ENCODE measurements around the gene NFE2L2. TPM values are rescaled to one million over a fixed set of nuclear protein-coding genes. Genes with fewer than 3 reads are reported as not detected.

Gene NFE2L2
- total RNA-seq, 6 experiments from 2014 or later = 27.9 to 83.6 (median 35.6) TPM

GRCh38 chr2:177264209-177264692, 276 bp downstream of the NFE2L2 start:
- ATAC-seq (peak in 3 of 4 donors; percentile 0 to 8 (median 6)), DNase-seq (peak in 1 of 3 donors; percentile 78)
- no peaks in the 10 kb centered on the region for H3K27me3 ChIP-seq
- H3K4me1 ChIP-seq = peaks cover 0 to 43% (median 14%) of the 10 kb centered on the region in 4 donors
- H3K4me3 ChIP-seq = peak overlapping the region; percentile 72 to 90 (median 82)
- WGBS (ENCODE audit: insufficient coverage, low coverage, low lambda C conversion rate, missing lambda C conversion rate) = 0% methylated on average over 6 of the region's 61 CpGs
- H3K27ac ChIP-seq = peak overlapping the region; percentile 98 to 100 (median 100)
- no peak for TF ChIP-seq POLR2A (IDR thresholded peaks at IDR 0.05)
- TF ChIP-seq CTCF (IDR thresholded peaks at IDR 0.05) = no peak
- no peaks in the 10 kb centered on the region for H3K36me3 ChIP-seq
- H3K9me3 ChIP-seq = no peaks in the 10 kb centered on the region
- intact Hi-C loops (cut with DNase I) = loop anchor here in 1 of 2 donors (5.0 to 10.0 kb wide), 2 partner anchors 68 to 99 kb away; no protein-coding TSS in a partner anchor

GRCh38 chr2:177263451-177264208, 897 bp downstream of the NFE2L2 start:
- Histone ChIP-seq H3K4me3 (peak overlapping the region; percentile 72 to 90 (median 82)), H3K9me3 (no peaks in the 10 kb centered on the region), H3K36me3 (no peaks in the 10 kb centered on the region), H3K27ac (peak overlapping the region; percentile 98 to 100 (median 100)), H3K4me1 (peaks cover 0 to 43% (median 14%) of the 10 kb centered on the region in 4 donors), H3K27me3 (no peaks in the 10 kb centered on the region)
- peak; percentile 98 to 99 (median 99) for DNase-seq
- 0% methylated on average over 5 of the region's 81 CpGs for WGBS (ENCODE audit: insufficient coverage, low coverage, low lambda C conversion rate, missing lambda C conversion rate)
- TF ChIP-seq CTCF (IDR thresholded peaks at IDR 0.05) (peak; percentile 84 to 93 (median 88)), POLR2A (IDR thresholded peaks at IDR 0.05) (peak; percentile 86)
- intact Hi-C loops (cut with DNase I) = loop anchor here in 1 of 2 donors (5.0 to 10.0 kb wide), 2 partner anchors 69 to 99 kb away; no protein-coding TSS in a partner anchor
- ATAC-seq = peak; percentile 70 to 85 (median 79)

GRCh38 chr2:177262958-177263450, 1.5 kb downstream of the NFE2L2 start:
- Histone ChIP-seq H3K4me3 (peak overlapping the region; percentile 72 to 90 (median 82)), H3K36me3 (no peaks in the 10 kb centered on the region), H3K27me3 (no peaks in the 10 kb centered on the region), H3K27ac (peak overlapping the region; percentile 98 to 100 (median 100)), H3K9me3 (no peaks in the 10 kb centered on the region), H3K4me1 (peaks cover 0 to 43% (median 14%) of the 10 kb centered on the region in 4 donors)
- ATAC-seq (no peak), DNase-seq (no peak)
- TF ChIP-seq CTCF (IDR thresholded peaks at IDR 0.05) = no peak
- no peak for TF ChIP-seq POLR2A (IDR thresholded peaks at IDR 0.05)
- intact Hi-C loops (cut with DNase I) = loop anchor here in 1 of 2 donors (5.0 to 10.0 kb wide), 2 partner anchors 69 to 98 kb away; no protein-coding TSS in a partner anchor
- 0% methylated on average over 6 of the region's 6 CpGs for WGBS (ENCODE audit: insufficient coverage, low coverage, low lambda C conversion rate, missing lambda C conversion rate)

- 4% methylated on average over 2 of the region's 2 CpGs for WGBS (ENCODE audit: insufficient coverage, low coverage, low lambda C conversion rate, missing lambda C conversion rate)
- ATAC-seq = no peak
These were observed 2.4 kb downstream of the NFE2L2 start for GRCh38 chr2:177262092-177262491.

More at GRCh38 chr2:177262092-177262491, 2.4 kb downstream of the NFE2L2 start:
- H3K27ac ChIP-seq = peak overlapping the region; percentile 98 to 100 (median 100)
- DNase-seq = no peak
- intact Hi-C loops (cut with DNase I) = loop anchor here in 1 of 2 donors (5.0 to 10.0 kb wide), 2 partner anchors 70 to 97 kb away; no protein-coding TSS in a partner anchor
- no peaks in the 10 kb centered on the region for H3K36me3 ChIP-seq
- peaks cover 0 to 46% (median 17%) of the 10 kb centered on the region in 4 donors for H3K4me1 ChIP-seq
- no peak for TF ChIP-seq CTCF (IDR thresholded peaks at IDR 0.05)
- no peak for TF ChIP-seq POLR2A (IDR thresholded peaks at IDR 0.05)
- H3K27me3 ChIP-seq = no peaks in the 10 kb centered on the region
- H3K4me3 ChIP-seq = peak overlapping the region; percentile 72 to 90 (median 82)
- no peaks in the 10 kb centered on the region for H3K9me3 ChIP-seq
